ENCODE data around the gene THAP3.

DNA sequence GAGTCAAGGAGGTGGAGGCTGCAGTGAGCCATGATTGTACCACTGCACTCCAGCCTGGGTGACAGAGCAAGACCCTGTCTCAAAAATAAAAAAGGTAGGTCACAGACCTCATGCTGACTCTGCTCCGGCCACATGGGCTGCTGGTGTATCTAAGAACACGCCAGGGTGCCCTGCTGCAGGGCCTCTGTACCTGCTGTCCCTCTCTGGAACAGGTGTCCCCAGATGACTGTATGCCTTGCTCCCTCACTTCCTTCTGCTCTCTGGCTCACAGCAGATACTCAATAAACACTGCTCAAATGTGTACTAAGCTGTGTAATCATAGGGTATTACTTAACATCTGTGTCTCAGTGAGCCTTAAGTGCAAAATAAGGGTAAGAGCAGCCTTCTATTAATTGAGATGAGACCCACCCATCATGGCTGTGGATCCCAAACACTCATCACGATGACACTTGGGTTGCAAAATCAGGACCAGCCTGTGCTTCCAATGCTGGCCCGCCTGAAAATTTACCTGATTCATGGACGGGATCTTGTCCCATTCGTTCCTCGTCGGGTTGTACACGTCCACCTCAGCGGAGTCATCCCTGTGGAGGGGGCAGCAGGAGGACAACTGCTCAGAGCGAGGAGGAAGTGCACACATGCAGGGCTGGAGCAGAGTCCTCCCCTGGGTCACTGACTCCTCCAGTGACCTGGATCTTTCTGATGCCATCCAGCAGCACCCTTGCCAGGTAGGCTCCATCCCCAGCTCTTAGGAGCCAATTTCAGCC is 29.5 kb upstream of the THAP3 start:
- TF ChIP-seq, protein P1, sequence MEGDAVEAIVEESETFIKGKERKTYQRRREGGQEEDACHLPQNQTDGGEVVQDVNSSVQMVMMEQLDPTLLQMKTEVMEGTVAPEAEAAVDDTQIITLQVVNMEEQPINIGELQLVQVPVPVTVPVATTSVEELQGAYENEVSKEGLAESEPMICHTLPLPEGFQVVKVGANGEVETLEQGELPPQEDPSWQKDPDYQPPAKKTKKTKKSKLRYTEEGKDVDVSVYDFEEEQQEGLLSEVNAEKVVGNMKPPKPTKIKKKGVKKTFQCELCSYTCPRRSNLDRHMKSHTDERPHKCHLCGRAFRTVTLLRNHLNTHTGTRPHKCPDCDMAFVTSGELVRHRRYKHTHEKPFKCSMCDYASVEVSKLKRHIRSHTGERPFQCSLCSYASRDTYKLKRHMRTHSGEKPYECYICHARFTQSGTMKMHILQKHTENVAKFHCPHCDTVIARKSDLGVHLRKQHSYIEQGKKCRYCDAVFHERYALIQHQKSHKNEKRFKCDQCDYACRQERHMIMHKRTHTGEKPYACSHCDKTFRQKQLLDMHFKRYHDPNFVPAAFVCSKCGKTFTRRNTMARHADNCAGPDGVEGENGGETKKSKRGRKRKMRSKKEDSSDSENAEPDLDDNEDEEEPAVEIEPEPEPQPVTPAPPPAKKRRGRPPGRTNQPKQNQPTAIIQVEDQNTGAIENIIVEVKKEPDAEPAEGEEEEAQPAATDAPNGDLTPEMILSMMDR (IDR thresholded peaks at IDR 0.05 in 4 of 5, conservative IDR thresholded peaks at IDR 0.05 in 1 of 5): no peak
- TF ChIP-seq POLR2A (IDR thresholded peaks at IDR 0.05): no peak

All from gastrocnemius medialis (tissue), 4 donors.